Activated CD4-positive, alpha-beta T cell treated with anti-CD3 and anti-CD28 coated beads, Interleukin-2, amount 10 ng/mL, durations not matched to agents 7 days and 5 days (primary cell): ENCODE data around the gene DHRS3. TPM values are rescaled to one million over a fixed set of nuclear protein-coding genes. Genes with fewer than 3 reads are reported as not detected.
"Not testable (repeated sequence)": the region's sequence is repeated elsewhere in the genome, so short reads cannot be mapped to it uniquely, and the experiment has no call there.

Experiments used
- CTCF ChIA-PET: fragments of 350-600 bp; sonication (Branson Sonifier 250); formaldehyde crosslinking; loops from one replicate; lab custom pipeline; 2021; ENCODE audit warnings: antibody characterized with exemption; lab: Charles Lee
- POLR2A ChIA-PET: fragments of 350-600 bp; sonication (Branson Sonifier 250); formaldehyde crosslinking; loops from one replicate; lab custom pipeline; 2021; ENCODE audit warnings: antibody characterized with exemption; lab: Charles Lee
- DNase-seq: peaks from one replicate; pipeline ENCODE4 v3.0.0-alpha.2; 2020
- H3K27ac Mint-ChIP-seq: one replicate; pipeline ENCODE4 v1.8.0; 2021; ENCODE audit warnings: mild to moderate bottlenecking, moderate library complexity, mixed read lengths
- H3K27me3 Mint-ChIP-seq: one replicate; pipeline ENCODE4 v1.8.0; 2021; ENCODE audit warnings: mixed read lengths
- H3K36me3 Mint-ChIP-seq: one replicate; pipeline ENCODE4 v1.8.0; 2021; ENCODE audit warnings: low read depth, mixed read lengths
- H3K4me1 Mint-ChIP-seq: one replicate; pipeline ENCODE4 v1.8.0; 2021; ENCODE audit warnings: mixed read lengths
- H3K4me3 Mint-ChIP-seq: one replicate; pipeline ENCODE4 v1.8.0; 2021; ENCODE audit warnings: mild to moderate bottlenecking, moderate library complexity, mixed read lengths
- H3K9me3 Mint-ChIP-seq: one replicate; pipeline ENCODE4 v1.8.0; 2021; ENCODE audit warnings: mixed read lengths
- microRNA-seq: library from miRNA; unstranded; fragments of <30 nt; microRNA quantifications from one replicate; pipeline ENCODE4 v1.2.0, GENCODE V29; 2021; ENCODE audit warnings: borderline microRNAs expressed, borderline replicate concordance
- total RNA-seq, 2 experiments: library from RNA; stranded (reverse); gene quantifications; one replicate each; pipeline ENCODE4 v1.2.3, GENCODE V29; 2021

Gene DHRS3
- total RNA-seq, 2 experiments from 2014 or later = 30.3 to 31.2 TPM

DNA sequence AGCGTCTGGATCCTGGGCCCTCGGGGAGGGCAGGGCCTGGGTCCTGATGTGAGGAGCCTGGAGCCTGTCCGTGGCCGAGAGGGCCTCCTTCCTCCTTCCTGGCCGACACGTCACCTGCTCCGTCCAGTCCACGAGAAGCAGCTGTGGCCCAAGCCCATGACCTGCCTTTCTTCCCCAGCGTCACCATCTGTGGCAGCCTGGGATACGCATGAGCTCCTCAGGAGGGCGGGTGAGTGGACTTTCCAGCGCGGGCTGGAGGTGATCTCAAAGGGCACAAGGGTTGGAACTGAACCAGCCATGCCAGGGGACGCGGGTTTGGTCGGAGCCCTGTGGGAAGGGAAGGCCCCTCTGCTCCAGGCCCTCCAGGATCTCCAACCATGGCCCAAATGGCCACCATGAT is 90.4 kb downstream of the DHRS3 start:
- H3K36me3 Mint-ChIP-seq = peaks cover 3% of the 10 kb centered on the region

GRCh38 chr1:12525311-12526181 is 92.5 kb downstream of the DHRS3 start:
- no peak overlapping the region for H3K4me3 Mint-ChIP-seq
- no peak for DNase-seq
- H3K36me3 Mint-ChIP-seq = no peaks in the 10 kb centered on the region
- H3K4me1 Mint-ChIP-seq = peaks cover 14% of the 10 kb centered on the region
- CTCF ChIA-PET = interaction anchor here (1.3 kb wide), 2 partner anchors 15 to 50 kb away, joined by 3 read pairs; no protein-coding TSS in a partner anchor
- no peaks in the 10 kb centered on the region for H3K27me3 Mint-ChIP-seq
- no peak overlapping the region for H3K27ac Mint-ChIP-seq
- POLR2A ChIA-PET = interaction anchor here (0.6 kb wide), 1 partner anchor 137 kb away, joined by 3 read pairs; no protein-coding TSS in a partner anchor
- H3K9me3 Mint-ChIP-seq = peaks cover 5% of the 10 kb centered on the region

More for the DNA sequence above, 90.4 kb downstream of the DHRS3 start:
- Mint-ChIP-seq H3K4me3 (no peak overlapping the region), H3K27me3 (no peaks in the 10 kb centered on the region), H3K9me3 (peaks cover 5% of the 10 kb centered on the region), H3K27ac (no peak overlapping the region), H3K4me1 (peaks cover 14% of the 10 kb centered on the region)
- ChIA-PET POLR2A (no interaction called here), CTCF (interaction anchor here (0.6 to 1.2 kb wide), 2 partner anchors 92 to 275 kb away, joined by 3 read pairs; no protein-coding TSS in a partner anchor)
- DNase-seq = no peak

GRCh38 chr1:12524266-12524665 is 93.7 kb downstream of the DHRS3 start:
- POLR2A ChIA-PET = no interaction called here
- no peak for DNase-seq
- CTCF ChIA-PET = no interaction called here
- Mint-ChIP-seq H3K4me1 (peaks cover 8% of the 10 kb centered on the region), H3K36me3 (peaks cover 6% of the 10 kb centered on the region), H3K27ac (no peak overlapping the region), H3K4me3 (no peak overlapping the region), H3K27me3 (no peaks in the 10 kb centered on the region), H3K9me3 (peaks cover 5% of the 10 kb centered on the region)

- H3K9me3 Mint-ChIP-seq, POLR2A ChIA-PET, CTCF ChIA-PET, H3K27ac Mint-ChIP-seq, H3K36me3 Mint-ChIP-seq, DNase-seq, H3K27me3 Mint-ChIP-seq, H3K4me1 Mint-ChIP-seq, H3K4me3 Mint-ChIP-seq: not testable (repeated sequence)
These were observed 95.2 kb downstream of the DHRS3 start for GRCh38 chr1:12522780-12523179.

- Mint-ChIP-seq H3K4me3 (no peak overlapping the region), H3K4me1 (peaks cover 8% of the 10 kb centered on the region), H3K27ac (no peak overlapping the region), H3K36me3 (peaks cover 13% of the 10 kb centered on the region), H3K9me3 (peaks cover 5% of the 10 kb centered on the region), H3K27me3 (no peaks in the 10 kb centered on the region)
- no peak for DNase-seq
- CTCF ChIA-PET = no interaction called here
- POLR2A ChIA-PET = no interaction called here
These were observed 96.9 kb downstream of the DHRS3 start for GRCh38 chr1:12521096-12521495.

GRCh38 chr1:12519693-12520364 is 98.2 kb downstream of the DHRS3 start:
- CTCF ChIA-PET = interaction anchor here (0.6 kb wide), 1 partner anchor 113 kb away, joined by 3 read pairs; no protein-coding TSS in a partner anchor
- H3K36me3 Mint-ChIP-seq = peaks cover 13% of the 10 kb centered on the region
- H3K27ac Mint-ChIP-seq = no peak overlapping the region

GRCh38 chr1:12518931-12519692 is 98.9 kb downstream of the DHRS3 start:
- Mint-ChIP-seq H3K4me3 (no peak overlapping the region), H3K36me3 (peaks cover 13% of the 10 kb centered on the region), H3K9me3 (peaks cover 2% of the 10 kb centered on the region), H3K4me1 (peaks cover 7% of the 10 kb centered on the region), H3K27me3 (no peaks in the 10 kb centered on the region), H3K27ac (no peak overlapping the region)
- CTCF ChIA-PET = interaction anchor here (1.0 to 1.3 kb wide), 2 partner anchors 9 to 11 kb away, joined by 3 to 7 read pairs; no protein-coding TSS in a partner anchor
- POLR2A ChIA-PET = no interaction called here
- DNase-seq = no peak

More at GRCh38 chr1:12519693-12520364, 98.2 kb downstream of the DHRS3 start:
- POLR2A ChIA-PET = no interaction called here
- Mint-ChIP-seq H3K4me1 (peaks cover 2% of the 10 kb centered on the region), H3K27me3 (no peaks in the 10 kb centered on the region), H3K4me3 (no peak overlapping the region), H3K9me3 (peaks cover 5% of the 10 kb centered on the region)
- DNase-seq = no peak

Small RNA genes within 50 kb of the gene (microRNA-seq; reads per million reads assigned to microRNA genes)
- gene MIR6730 = not detected

Other genes starting within 250 kb of the DHRS3 start
- gene AADACL4, start 25.9 kb upstream of the DHRS3 start, total RNA-seq = not detected
- gene AADACL3, start 97.9 kb upstream of the DHRS3 start, total RNA-seq = not detected
- not detected for gene CFAP107, start 128.0 kb upstream of the DHRS3 start, total RNA-seq
- not detected for gene PRAMEF12, start 155.5 kb upstream of the DHRS3 start, total RNA-seq
- not detected for gene PRAMEF1, start 173.2 kb upstream of the DHRS3 start, total RNA-seq
- gene PRAMEF11, start 213.2 kb upstream of the DHRS3 start, total RNA-seq = not detected
- gene HNRNPCL1, start 230.5 kb upstream of the DHRS3 start, total RNA-seq = not detected
- not detected for gene PRAMEF2, start 238.9 kb upstream of the DHRS3 start, total RNA-seq